Adipocyte (in vitro differentiated cells): ENCODE results near the gene P3H1.

ENCODE experiments used
- DNase-seq: peaks from one replicate; pipeline ENCODE4 v3.0.0-alpha.2; 2015; ENCODE audit warnings: low read depth
- H3K27me3 ChIP-seq: replicated peaks from 2 replicates; pipeline ENCODE4 v1.7.0; 2013; ENCODE audit warnings: mild to moderate bottlenecking, low read length, moderate library complexity; ENCODE audit not compliant: control insufficient read depth, insufficient read depth
- H3K36me3 ChIP-seq: 2 replicates; pipeline ENCODE4 v1.7.0; 2013; ENCODE audit warnings: low read length, mild to moderate bottlenecking, moderate library complexity; ENCODE audit not compliant: control insufficient read depth, insufficient read depth, severe bottlenecking
- H3K4me1 ChIP-seq: 2 replicates; pipeline ENCODE4 v1.7.0; 2013; ENCODE audit warnings: mild to moderate bottlenecking, low read length, moderate library complexity; ENCODE audit not compliant: control insufficient read depth, insufficient read depth
- H3K4me3 ChIP-seq: 2 replicates; pipeline ENCODE4 v1.7.0; 2013; ENCODE audit warnings: mild to moderate bottlenecking, low read length, moderate library complexity
- H3K9ac ChIP-seq: 2 replicates; pipeline ENCODE4 v1.7.0; 2013; ENCODE audit warnings: mild to moderate bottlenecking, low read length, moderate library complexity
- H3K9me3 ChIP-seq: 2 replicates; pipeline ENCODE4 v1.7.0; 2013; ENCODE audit warnings: mild to moderate bottlenecking, low read length, moderate library complexity; ENCODE audit not compliant: control insufficient read depth

Gene P3H1

GRCh38 chr1:42788021-42788420 is 21.2 kb upstream of the P3H1 start:
- Histone ChIP-seq H3K9ac (no peak overlapping the region), H3K9me3 (no peaks in the 10 kb centered on the region), H3K36me3 (peaks cover 2% of the 10 kb centered on the region), H3K4me3 (no peak overlapping the region), H3K27me3 (peaks cover 3% of the 10 kb centered on the region), H3K4me1 (peaks cover 8% of the 10 kb centered on the region)
- DNase-seq, result no peak

- no peak overlapping the region for H3K4me3 ChIP-seq
- no peak overlapping the region for H3K9ac ChIP-seq
- H3K4me1 ChIP-seq, result peaks cover 8% of the 10 kb centered on the region
- H3K36me3 ChIP-seq, result peaks cover 17% of the 10 kb centered on the region
- no peak for DNase-seq
- H3K27me3 ChIP-seq, result peaks cover 3% of the 10 kb centered on the region
- no peaks in the 10 kb centered on the region for H3K9me3 ChIP-seq
Observed at GRCh38 chr1:42786097-42786496, 19.3 kb upstream of the P3H1 start.

DNA sequence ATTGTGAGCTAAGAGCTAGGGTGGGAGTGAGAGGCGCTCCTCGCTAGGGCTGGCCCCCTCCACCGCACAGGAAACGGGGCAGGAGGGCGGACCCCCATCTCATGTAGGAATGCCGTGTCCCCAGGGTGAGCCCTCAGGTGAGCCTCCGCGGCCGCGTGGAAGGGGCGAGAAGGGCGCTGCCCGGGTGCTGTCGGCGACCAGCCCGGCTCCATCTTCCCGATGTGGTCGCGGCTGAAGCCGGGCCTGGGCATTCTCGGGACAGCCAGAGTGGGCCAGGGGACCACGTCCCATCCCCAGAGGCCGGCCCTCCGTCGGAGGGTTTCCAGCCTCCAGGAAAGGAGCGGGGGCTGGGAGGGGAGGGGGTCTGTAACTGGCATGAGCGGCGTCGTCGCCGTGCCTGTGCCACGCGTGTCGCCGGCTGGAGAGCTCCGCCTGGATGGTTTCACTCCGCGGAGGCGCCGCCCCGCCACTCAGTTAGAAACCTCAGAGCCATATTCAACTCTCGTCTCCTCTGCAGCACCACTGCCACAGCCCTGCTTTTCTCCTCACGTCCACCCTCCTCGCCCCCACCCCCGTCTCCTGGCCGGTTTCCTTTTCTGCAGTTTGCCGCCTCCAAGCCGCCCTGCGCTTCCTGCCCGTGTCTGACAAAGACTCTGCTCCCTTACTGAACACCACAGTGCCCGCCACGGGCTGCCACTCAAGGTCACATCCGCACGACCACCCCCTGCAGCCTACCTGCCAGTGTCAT is 18.3 kb upstream of the P3H1 start, which contains the start of gene TMEM269:
TMEM269 (plus strand) TSS at position 46 of the 748 bp plus-strand sequence. CDS start 4,903 bp downstream, outside the sequence.
- Histone ChIP-seq H3K27me3 (peaks cover 3% of the 10 kb centered on the region), H3K9ac (peak within 1 kb of the TSS; percentile 56), H3K9me3 (no peaks in the 10 kb centered on the region), H3K4me1 (peaks cover 7% of the 10 kb centered on the region), H3K36me3 (peaks cover 24% of the 10 kb centered on the region), H3K4me3 (peak within 1 kb of the TSS; percentile 68)
- peak; percentile 26 for DNase-seq

- DNase-seq, result no peak
- Histone ChIP-seq H3K4me3 (no peak overlapping the region), H3K9ac (no peak overlapping the region), H3K4me1 (peaks cover 1% of the 10 kb centered on the region), H3K9me3 (no peaks in the 10 kb centered on the region), H3K36me3 (peaks cover 30% of the 10 kb centered on the region), H3K27me3 (peaks cover 3% of the 10 kb centered on the region)
Observed at GRCh38 chr1:42784547-42784945, 17.7 kb upstream of the P3H1 start.

DNA sequence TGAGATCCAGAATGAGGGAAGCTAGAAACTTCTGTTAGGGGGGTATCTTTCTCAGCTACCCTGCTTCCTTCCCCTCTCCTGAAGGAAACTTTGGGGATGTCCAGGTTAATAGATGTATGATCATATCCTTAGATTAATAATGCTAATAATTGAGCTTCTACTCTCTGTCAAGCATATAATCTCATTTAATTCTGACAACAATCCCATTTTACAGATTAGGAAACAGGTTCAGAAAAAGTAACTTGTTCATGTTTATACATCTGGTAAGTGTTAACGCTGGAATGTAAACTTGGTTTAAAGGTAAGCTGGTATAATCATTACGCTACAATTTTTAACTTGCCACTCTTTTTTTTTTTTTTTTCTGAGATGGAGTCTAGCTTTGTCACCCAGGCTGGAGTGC is 16.3 kb upstream of the P3H1 start:
- Histone ChIP-seq H3K4me3 (no peak overlapping the region), H3K36me3 (peaks cover 33% of the 10 kb centered on the region), H3K4me1 (no peaks in the 10 kb centered on the region), H3K9me3 (no peaks in the 10 kb centered on the region), H3K9ac (no peak overlapping the region), H3K27me3 (peaks cover 3% of the 10 kb centered on the region)
- no peak for DNase-seq

- Histone ChIP-seq H3K27me3 (no peaks in the 10 kb centered on the region), H3K9ac (no peak overlapping the region), H3K36me3 (peaks cover 62% of the 10 kb centered on the region), H3K9me3 (no peaks in the 10 kb centered on the region), H3K4me3 (no peak overlapping the region), H3K4me1 (no peaks in the 10 kb centered on the region)
- no peak for DNase-seq
Observed at GRCh38 chr1:42780176-42780575, 13.3 kb upstream of the P3H1 start.

DNA sequence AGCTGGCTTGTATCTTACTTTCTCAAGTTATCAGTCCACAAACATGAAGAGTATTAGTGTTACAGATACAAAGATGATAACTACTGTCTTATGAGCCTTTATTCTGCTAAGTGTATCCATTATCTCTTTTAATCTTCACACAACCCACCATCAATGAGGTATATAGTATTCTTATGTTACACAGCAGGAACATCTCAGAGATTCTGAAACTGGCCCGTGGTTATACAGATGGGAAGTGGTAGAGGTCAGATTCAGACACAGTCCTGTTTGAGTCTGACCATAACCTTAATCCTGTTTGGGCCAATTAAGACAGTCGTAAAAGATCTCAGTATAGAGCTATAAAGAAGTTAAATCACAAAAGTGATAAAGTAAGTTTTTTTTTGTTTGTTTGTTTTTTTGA is 12.9 kb upstream of the P3H1 start:
- Histone ChIP-seq H3K9me3 (no peaks in the 10 kb centered on the region), H3K27me3 (no peaks in the 10 kb centered on the region), H3K9ac (no peak overlapping the region), H3K36me3 (peaks cover 66% of the 10 kb centered on the region), H3K4me1 (no peaks in the 10 kb centered on the region), H3K4me3 (no peak overlapping the region)
- DNase-seq, result no peak

DNA sequence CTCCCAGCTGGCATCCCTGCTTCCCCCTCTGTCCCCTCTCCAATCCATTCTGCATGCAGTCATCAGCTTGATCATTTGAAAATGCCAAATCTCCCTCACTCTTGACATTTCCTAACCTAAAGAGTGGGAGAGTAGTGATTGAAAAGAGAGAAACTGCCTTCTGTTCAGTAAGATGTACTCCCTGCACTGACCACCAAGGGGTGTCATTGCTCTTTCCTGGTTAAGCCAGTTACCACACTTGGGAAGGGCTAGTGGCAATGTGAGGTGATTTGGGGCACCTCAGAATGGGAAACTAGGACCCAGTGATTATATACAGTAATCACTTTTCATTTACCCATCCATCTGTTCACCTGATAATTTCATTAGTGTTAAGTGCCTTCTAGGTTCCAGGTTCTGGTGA is 11.0 kb upstream of the P3H1 start:
- Histone ChIP-seq H3K27me3 (no peaks in the 10 kb centered on the region), H3K9ac (no peak overlapping the region), H3K4me3 (no peak overlapping the region), H3K4me1 (no peaks in the 10 kb centered on the region), H3K9me3 (no peaks in the 10 kb centered on the region), H3K36me3 (peaks cover 78% of the 10 kb centered on the region)
- DNase-seq, result peak; percentile 65

- DNase-seq, result no peak
- H3K36me3 ChIP-seq, result peaks cover 66% of the 10 kb centered on the region
- no peaks in the 10 kb centered on the region for H3K27me3 ChIP-seq
- H3K9ac ChIP-seq, result no peak overlapping the region
- no peaks in the 10 kb centered on the region for H3K9me3 ChIP-seq
- no peak overlapping the region for H3K4me3 ChIP-seq
- H3K4me1 ChIP-seq, result no peaks in the 10 kb centered on the region
Observed at GRCh38 chr1:42776502-42776901, 9.7 kb upstream of the P3H1 start.

GRCh38 chr1:42774928-42775526 is 8.2 kb upstream of the P3H1 start:
- Histone ChIP-seq H3K9ac (no peak overlapping the region), H3K4me1 (no peaks in the 10 kb centered on the region), H3K27me3 (no peaks in the 10 kb centered on the region), H3K4me3 (no peak overlapping the region), H3K36me3 (peaks cover 57% of the 10 kb centered on the region), H3K9me3 (no peaks in the 10 kb centered on the region)
- DNase-seq, result no peak

DNA sequence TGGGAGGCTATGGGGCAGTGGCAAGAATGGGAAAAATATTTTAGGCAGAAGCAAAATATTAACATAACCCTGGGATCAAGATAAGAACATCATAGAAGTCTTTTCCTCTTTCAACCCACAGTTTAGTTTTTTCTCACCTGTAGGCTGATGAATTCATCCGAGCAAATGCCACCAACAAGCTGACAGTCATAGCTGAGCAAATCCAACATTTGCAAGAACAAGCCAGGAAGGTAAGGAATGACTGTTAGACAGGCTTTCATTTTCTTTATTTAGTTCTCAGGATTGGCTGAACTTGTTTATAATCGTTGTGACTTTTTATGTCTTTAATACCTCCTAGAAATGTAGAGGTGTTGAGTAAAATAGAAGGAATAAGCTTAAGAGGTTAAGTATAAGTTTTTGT is 6.6 kb upstream of the P3H1 start:
- Histone ChIP-seq H3K36me3 (peaks cover 50% of the 10 kb centered on the region), H3K4me1 (peaks cover under 1% of the 10 kb centered on the region), H3K27me3 (no peaks in the 10 kb centered on the region), H3K9me3 (no peaks in the 10 kb centered on the region), H3K9ac (no peak overlapping the region), H3K4me3 (no peak overlapping the region)
- no peak for DNase-seq
